NCI-H1436 (cell line): ENCODE data around the gene NCAPG2.
"Not testable (repeated sequence)": the region's sequence is repeated elsewhere in the genome, so short reads cannot be mapped to it uniquely, and the experiment has no call there.

ENCODE experiments used
- DNase-seq: peaks from one replicate; lab custom pipeline; 2025; lab: John Stamatoyannopoulos, UW

Gene NCAPG2

DNA sequence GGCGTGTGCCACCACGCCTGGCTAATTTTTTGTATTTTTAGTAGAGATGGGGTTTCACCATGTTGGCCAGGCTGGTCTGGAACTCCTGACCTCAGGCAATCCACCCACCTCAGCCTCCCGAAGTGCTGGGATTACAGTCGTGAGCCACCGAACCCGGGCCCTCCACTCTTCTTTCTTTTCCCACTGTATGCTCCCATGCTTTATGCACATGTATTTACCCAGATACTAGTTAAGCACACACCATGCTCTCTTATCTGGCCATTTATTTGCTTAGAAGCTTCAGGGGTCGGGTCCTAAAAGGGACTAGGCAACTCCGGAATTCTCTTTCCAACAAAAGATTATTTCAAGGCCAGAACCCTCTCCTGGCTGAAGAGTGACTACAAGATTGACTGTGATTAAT is 78.3 kb downstream of the NCAPG2 start:
- DNase-seq = not testable (repeated sequence)

GRCh38 chr7:158623241-158623640 is 81.4 kb downstream of the NCAPG2 start:
- DNase-seq = no peak

- DNase-seq = no peak
These were observed 83.7 kb downstream of the NCAPG2 start for GRCh38 chr7:158620839-158621441.

DNA sequence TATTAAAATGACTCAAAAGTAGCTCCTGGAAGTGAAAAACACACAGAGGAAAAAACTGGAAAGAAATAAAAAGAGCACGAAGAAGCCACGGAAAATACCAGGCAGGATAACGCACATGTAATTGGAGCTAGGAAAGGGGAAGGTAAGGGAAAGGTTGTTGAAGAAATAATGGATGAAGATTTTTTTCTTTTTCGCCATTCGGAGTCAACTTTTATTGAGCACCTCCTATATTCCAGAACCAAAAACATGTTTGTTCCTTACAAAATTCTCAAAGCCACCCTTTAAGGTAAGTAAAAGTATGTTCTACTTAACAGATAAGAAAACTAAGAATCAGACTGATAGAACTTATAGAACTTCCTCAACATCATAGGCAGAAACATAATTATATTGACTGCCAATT is 84.2 kb downstream of the NCAPG2 start:
- DNase-seq = no peak

DNA sequence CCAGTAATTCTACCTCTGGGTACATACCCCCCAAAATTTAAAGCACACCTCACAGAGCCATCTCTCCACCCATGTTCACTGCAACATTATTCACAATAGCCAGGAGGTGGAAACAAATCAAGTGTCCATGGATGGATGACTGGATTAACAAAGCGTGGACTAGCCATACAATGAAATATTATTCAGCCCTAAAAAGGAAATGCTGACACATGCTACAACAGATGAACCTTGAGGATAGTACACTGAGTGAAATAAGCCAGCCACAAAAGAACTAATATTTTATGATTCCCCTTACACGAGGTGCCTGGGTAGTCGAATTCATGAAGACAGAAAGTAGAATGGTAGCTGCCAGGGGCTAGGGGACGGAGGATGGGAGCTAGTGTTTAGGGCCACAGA is 85.9 kb downstream of the NCAPG2 start:
- no peak for DNase-seq

DNA sequence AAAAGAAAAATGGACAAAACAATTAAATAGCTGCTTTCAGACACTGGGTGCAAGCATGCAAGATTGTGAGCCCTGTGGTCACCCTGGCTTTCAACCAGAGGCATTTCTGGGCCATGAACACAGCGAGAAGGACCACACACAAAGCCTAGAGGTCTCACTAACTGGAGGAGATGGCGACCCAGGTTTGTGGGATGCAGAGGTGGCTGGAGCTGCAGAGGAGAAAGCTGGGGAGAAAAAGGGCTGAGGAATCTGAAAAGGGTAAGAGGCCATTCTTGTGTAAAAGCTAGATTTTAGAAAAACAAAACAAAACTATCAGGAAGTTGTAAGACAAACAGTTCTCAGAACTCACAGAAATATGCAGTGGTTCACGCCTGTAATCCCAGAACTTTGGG is 86.9 kb downstream of the NCAPG2 start:
- no peak for DNase-seq

DNA sequence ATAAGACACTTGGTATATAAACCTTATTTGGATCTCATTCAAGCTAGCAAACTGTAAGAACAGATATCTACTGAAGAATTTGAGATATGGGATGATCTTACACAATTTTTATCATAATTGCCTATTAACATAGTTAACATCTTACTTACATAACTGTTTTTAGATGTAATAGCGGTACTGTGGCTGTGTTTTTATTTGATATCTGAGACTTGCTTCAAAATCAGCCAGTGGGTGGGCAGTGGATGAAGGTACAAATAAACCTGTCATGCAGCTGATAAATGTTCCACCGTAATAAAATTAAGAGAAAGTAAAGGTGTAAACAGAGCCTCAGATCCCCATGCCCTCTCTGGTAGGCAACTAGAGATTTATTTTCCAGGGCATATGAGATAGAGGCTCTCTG is 88.6 kb downstream of the NCAPG2 start:
- DNase-seq = no peak

- DNase-seq = no peak
These were observed 89.9 kb downstream of the NCAPG2 start for GRCh38 chr7:158614700-158615099.

DNA sequence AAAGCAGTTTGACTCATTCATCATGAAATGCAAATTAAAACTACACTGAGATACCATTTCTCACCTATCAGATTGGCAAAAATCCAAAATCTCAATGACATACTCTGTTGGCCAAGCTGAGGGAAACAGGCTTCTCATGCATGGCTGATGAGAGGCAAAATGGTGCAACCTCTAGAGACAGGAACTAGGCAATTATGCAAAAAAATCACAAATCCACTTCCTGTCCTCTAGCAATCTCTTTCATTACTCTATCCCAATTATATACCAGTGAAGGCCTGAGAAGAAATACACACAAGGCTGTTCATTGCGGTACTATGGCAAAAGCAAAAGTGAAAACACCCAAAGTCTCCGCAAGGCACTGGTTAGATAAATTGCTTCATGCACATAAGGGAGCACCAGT is 91.1 kb downstream of the NCAPG2 start:
- peak; percentile 72 for DNase-seq

DNA sequence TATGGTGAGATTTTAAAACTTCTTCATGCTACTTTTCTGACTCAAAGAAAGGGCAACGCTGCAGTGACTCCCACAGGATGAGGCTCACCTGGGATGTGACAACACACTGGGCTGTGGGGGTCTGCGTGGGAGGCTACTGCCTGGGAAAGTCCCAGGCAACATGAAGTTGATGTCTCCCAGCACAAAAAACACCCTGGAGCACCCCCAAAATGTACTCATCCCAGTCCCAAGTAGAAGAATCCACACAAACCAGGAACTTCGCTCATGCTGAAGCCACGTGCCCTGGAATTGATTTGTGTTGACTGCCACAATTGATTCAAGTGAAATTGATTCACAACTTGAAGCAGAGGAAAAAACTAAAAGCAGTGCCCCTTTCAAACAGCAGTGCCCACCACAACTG is 92.1 kb downstream of the NCAPG2 start:
- no peak for DNase-seq

DNA sequence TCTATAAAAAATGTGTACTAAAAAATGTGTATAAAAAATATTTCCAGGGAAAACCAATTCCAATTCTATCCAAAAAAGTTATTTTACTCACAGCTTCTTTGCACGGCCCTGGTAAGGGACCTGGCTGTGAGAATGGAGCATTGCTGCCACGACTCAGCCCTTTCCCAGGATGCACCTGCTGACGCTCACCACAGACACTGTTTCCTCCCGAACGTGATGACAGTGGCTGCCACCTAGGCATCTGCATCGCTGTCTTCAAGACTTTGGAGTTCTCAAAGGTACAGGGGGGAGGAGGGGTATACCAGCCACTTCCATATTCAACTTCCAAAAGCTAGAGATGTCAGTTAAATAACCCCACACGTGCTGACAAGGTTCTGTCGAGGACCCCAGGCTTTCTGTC is 93.1 kb downstream of the NCAPG2 start:
- DNase-seq = no peak

- DNase-seq = no peak
These were observed 95.2 kb downstream of the NCAPG2 start for GRCh38 chr7:158609313-158609974.

DNA sequence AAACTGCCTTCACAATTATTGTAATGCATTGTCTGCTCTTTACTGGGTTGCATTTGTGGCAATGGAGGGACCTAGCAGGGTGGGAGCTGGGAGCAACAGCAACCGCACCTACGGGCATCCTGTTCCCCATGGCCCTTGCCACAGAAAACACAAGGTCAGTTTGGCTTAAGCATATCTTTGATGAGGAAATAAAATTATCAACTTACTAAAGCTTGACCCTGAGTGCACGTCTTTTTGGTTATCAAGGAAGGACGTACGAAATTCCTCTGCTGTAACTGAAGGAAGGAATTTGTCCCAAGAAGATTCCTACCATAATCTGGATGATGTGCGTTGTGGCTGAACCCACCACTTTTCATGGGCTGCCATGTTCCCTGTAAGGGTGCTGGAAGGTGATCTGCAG is 97.0 kb downstream of the NCAPG2 start:
- no peak for DNase-seq

DNA sequence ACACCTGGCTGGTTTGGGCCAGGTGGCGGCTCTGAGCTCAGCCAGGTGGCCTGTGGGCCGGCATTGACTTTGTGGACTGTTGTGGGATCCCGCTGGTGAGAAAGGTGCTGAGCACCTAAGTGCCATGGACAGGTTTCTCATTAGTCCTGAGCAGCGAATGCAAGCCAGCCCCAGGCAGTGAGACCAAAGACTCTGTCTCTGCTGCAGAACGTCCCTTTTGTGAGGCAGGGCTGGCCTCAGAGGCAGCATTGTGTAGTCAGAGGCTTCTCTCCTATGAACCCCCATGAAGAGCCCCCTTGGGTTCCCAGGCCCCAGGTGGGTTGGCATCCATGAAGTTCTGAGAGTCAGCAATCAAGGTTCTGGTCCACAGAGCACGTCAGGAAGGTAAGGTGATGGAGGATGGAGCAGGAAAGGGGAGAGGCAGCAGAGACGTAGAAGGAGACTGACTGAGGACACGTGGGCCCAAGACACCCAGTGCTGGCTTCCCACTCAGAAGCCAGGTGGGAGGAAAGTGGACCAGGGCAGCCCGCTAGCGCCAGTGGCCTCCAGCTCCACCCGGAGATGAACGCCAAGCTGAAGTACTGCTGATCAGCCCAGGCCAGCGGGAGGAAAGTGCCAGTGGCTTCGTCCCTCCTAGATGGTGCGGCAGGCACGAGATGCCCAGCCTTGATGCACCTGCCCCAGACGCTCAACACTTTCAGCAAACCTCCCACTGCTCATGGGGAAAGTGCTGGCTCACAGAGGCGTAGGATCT is 97.8 kb downstream of the NCAPG2 start:
- DNase-seq = no peak

- DNase-seq = no peak
These were observed 98.5 kb downstream of the NCAPG2 start for GRCh38 chr7:158606129-158606528.

GRCh38 chr7:158603773-158604755 is 100.5 kb downstream of the NCAPG2 start:
- DNase-seq = no peak

DNA sequence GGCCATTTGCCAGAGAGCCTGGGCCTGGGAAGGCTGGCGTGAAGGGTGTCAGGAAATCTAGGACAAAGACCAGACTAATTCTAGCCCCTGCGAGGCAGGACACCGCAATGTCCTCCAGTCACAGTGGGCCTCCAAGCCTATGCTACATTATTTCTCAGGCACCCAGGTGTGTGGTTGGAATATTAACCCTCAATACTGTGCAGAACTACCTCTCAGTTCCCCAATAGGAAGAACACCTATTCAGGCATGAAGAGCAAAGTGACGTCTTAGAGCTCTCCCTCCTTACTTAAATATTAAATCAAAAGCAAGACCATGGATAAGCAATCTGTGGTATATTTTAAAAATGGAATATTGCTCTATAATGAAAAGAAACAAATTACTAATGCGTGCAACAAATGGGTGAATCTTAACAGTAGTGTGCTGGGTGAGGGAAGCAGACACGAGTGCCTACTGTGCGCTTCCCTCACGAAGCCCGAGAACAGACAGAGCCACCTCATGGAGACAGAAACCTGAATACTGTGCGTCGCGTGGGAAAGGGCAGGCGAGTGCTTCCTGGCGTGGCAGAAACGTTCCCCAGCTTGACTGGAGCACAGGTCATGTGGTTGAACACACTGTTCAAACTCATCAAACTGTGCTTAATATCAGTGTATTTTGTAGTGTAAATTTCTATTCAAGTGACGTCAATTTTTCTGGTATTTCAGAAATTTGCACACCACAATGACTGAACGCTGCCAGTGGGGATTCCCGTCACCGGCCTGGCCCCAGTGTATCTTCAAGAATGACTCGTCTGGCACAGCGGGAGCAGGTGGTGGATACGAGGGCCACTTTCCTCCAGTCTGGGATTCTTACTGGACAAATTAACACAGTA is 101.5 kb downstream of the NCAPG2 start:
- DNase-seq = no peak

DNA sequence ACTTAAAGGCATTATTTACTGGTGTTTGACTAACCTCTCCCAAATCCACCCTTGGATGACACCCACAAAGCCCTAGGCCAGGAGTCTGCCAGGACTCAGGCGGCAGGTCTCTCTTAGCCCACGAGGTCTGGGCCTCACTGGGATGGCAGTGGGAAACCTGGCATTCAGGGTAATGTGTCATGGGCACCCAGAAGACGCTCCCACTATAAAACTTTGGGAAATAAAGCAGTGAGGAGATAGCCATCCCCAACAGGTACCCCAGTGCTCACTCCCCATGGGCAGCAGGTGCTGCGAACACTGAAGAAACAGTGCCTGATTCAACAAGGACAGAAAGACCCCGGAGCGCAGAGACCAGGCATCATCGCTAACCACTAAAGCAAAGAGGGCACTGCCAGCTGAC is 102.6 kb downstream of the NCAPG2 start:
- no peak for DNase-seq

DNA sequence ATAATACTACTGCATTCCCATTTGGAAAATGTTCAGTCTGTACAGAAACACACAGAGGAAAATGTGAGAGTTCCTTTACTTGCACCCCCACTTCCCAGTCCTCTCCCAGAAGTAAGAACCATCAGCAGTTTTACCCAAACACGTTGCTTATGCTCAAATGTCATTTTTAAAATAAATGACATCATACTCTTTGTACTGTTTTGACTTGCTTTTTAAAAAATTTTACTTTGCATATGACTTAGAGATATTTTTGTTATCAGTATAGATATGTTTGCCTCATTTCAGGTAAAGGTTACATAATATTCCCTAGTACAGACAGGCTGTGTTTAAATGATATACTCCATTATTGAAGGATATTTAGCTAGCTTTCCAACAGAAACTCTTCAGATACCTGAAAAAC is 103.5 kb downstream of the NCAPG2 start:
- DNase-seq = no peak

DNA sequence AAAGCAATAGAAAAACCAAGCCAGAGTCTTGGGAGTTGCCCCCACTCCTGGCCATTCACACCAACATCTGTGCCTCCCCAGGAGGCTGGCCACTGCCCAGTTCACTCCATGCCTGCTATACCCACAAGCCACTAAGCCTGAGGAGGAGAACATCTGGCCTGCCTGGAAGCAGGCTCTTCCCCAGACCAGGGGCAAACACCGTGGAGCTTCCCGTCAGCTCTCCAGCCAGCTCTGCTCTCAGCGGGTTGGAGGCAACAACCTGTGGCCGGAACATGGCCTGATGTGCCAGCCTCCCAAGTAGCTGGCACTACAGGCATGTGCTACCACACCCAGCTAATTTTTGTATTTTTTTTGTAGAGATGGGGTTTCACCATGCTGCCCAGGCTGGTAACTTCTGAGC is 107.9 kb downstream of the NCAPG2 start:
- DNase-seq = no peak

DNA sequence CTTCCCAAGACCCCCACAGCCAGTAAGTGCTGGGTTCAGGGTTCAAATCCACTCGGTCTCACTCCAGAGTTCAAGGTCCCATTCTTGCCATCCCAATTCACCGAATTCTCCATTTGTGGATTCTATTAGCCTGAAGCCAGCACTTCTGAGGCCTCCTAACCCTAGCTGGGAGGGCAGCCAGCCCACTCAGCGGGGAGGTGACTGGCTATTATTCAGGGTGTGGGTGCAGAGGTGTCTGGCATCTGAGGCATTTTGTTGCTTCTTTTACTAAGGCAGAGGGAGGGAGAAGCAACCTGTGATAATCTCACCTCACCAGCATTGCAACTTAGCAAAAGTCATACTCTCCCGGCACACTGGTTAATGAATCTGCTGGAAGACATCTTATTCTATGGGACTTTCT is 108.3 kb downstream of the NCAPG2 start:
- no peak for DNase-seq
